ENCODE measurements around the gene F12.
A peak's percentile ranks its signal among the peaks of the same experiment; 100 is the strongest.

F12 gene

GRCh38 chr5:177410575-177410974, 1.2 kb upstream of the F12 start:
- no peak for DNase-seq

DNA sequence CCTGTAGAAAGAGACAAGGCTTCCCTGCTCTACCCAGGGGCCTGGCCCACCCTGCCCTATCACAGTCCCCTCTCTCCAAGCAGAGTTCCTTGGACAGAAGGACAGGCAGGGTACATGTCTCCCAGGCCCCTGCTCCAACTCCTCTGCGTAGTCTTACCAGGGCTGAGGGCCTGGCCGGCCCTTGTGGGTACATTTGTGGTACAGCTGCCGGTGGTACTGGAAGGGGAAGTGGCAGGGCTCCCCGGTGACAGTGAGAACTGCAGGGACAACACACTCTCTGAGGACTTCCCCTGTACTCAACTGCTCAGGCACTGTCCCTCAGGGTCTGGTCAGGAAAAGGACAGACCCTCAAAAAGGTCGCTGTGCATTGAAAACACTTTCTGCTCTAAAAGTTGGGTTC, 3.6 kb downstream of the F12 start:
- peak; percentile 70 to 88 (median 85) for DNase-seq

- no peak for DNase-seq
Observed at GRCh38 chr5:177405312-177405711, 4.1 kb downstream of the F12 start.

GRCh38 chr5:177404641-177405179, 4.7 kb downstream of the F12 start:
- no peak for DNase-seq

GRCh38 chr5:177403792-177404640, 5.3 kb downstream of the F12 start:
- DNase-seq, result peak; percentile 86 to 93 (median 91)

GRCh38 chr5:177403102-177403791, 6.1 kb downstream of the F12 start:
- DNase-seq, result peak in 1 of 4 experiments; percentile 46

- peak in 3 of 4 experiments; percentile 54 to 68 (median 55) for DNase-seq
Observed at GRCh38 chr5:177402271-177403043, 6.9 kb downstream of the F12 start.

- DNase-seq, result no peak
Observed at GRCh38 chr5:177399997-177400868, 9.1 kb downstream of the F12 start, which contains the start of gene PFN3. Gene PFN3, minus strand, starts transcription at chr5:177400661. Its CDS starts 85 bp downstream, at chr5:177400576.

DNA sequence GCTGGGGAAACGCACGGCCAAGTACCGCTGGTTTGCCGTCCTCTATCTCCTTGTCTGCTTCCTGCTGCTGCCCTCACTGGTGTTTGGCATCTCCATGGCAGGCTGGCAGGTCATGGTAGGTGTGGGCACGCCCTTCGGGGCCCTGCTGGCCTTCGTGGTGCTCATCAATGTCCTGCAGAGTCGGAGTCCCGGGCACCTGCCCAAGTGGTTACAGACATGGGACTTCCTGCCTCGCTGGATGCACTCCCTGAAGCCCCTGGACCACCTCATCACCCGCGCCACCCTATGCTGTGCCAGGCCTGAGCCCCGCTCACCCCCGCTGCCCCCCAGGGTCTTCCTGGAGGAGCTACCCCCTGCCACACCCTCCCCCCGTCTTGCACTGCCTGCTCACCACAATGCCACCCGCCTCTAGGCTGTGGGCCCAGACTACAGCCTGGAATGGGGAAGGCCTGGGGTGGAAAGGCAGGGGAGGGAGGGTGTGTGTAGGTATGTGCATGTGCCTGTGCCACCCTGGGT, 11.4 kb downstream of the F12 start:
- no peak for DNase-seq

DNA sequence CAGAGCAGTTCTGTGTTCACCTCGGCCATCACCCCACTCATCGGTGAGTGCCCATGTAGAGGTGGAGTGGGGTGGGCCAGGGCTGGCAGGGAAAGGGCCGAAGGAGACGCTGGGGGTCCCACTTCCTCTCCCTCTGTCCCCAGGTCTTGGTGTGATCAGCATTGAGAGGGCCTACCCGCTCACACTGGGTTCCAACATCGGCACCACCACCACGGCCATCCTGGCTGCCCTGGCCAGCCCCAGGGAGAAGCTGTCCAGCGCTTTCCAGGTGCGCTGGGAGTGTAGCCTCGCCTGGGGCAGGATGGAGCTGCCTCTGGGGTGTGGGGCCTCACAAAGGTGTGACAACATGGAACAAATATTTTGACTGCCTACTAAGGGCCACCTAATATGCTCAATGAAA, 12.6 kb downstream of the F12 start:
- DNase-seq, result no peak

DNA sequence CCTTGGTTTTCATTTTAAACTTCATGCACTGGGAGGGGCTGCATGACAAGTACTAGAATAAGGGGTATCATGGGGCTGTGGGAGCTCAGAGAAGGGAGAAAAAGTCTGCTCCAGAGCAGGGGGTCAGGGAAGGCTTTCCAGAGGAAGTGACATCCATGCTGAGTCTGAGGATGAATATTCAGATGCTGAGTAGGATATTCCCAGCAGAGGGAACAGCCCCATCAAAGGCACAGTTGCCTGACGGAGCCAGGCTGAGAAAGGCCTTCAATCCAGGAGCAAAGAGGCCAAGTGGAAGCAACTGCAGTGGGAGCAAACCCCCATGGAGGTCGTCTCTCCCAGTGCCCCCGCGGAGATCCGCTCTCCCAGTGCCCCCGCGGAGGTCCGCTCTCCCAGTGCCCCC, 13.3 kb downstream of the F12 start:
- no peak for DNase-seq

DNA sequence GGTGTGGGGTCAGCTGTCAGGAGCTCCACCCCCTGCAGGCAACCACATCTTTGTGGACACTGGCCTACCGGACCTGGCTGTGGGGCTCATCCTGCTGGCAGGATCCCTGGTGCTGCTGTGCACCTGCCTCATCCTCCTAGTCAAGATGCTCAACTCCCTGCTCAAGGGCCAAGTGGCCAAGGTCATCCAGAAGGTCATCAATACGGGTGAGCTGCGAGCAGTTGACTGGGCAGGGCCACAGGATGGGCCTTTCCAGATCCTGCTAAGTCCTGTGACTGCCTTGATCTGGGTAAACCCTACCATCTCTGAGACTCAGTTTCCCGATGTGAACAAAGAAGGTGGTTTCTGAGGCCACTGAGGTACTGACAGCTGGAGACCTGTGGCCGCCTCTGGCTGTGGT, 15.4 kb downstream of the F12 start:
- DNase-seq, result no peak

GRCh38 chr5:177393206-177393765, 16.1 kb downstream of the F12 start:
- peak in 3 of 4 experiments; percentile 27 to 41 (median 37) for DNase-seq

DNA sequence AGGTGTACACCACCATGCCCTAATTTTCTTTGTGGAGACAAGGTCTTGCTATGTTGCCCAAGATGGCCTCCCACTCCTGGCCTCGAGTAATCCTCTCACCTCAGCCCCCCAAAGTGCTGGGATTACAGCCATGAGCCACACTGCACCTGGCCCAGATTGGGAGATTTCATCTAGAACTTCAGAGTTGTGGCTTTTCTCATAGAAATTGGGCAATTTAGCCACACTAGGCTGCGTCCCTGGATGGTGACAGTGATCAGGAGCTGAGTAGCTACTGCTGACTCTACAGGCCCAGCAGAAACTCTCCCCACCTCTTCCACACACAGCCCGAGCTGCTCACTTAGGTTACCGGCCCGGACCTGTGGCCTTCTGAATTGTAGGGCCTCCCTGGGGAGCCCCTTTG, 16.6 kb downstream of the F12 start:
- DNase-seq, result no peak

GRCh38 chr5:177390363-177391300, 18.7 kb downstream of the F12 start:
- DNase-seq, result peak; percentile 87 to 91 (median 89)

- DNase-seq, result peak; percentile 74 to 89 (median 77)
Observed at GRCh38 chr5:177389241-177390169, 19.9 kb downstream of the F12 start.

- no peak for DNase-seq
Observed at GRCh38 chr5:177388521-177389052, 20.8 kb downstream of the F12 start.

GRCh38 chr5:177387405-177387804, 22.0 kb downstream of the F12 start:
- no peak for DNase-seq

Data from suppressor macrophage (primary cell).